T-helper 1 cell treated with Interleukin-12 subunit alpha and Interleukin-12 subunit beta and Interleukin-4 antibody, amounts not matched to agents 30 ng/mL and 1 ng/mL, for 36 hours (primary cell): ENCODE results near the gene SAP30. TPM values are rescaled to one million over a fixed set of nuclear protein-coding genes. Genes with fewer than 3 reads are reported as not detected.

Source experiments
- intact Hi-C: fragments of 100-400 bp; cut with micrococcal nuclease; formaldehyde crosslinking; loops from one replicate; pipeline ENCODE4 v1.15.1; 2024
- total RNA-seq: library from RNA; stranded (reverse); gene quantifications from 2 replicates; pipeline ENCODE4 v1.2.3, GENCODE V29; 2022

SAP30 gene
- total RNA-seq, result 20.1 and 22.5 TPM in 2 replicates

GRCh38 chr4:173370477-173371291, at the start of gene SAP30:
Gene SAP30 (plus strand): TSS chr4:173370954. CDS start chr4:173371183, 229 bp downstream.
- intact Hi-C loops, result loop anchor here (1.0 to 2.0 kb wide), 4 partner anchors 36 to 913 kb away; partner anchors contain the start of genes CEP44, FBXO8, GALNT7 and HMGB2

- intact Hi-C loops, result no loop called here
Measured at GRCh38 chr4:173325007-173325736, 45.6 kb upstream of the SAP30 start.

GRCh38 chr4:173328236-173328901, 42.4 kb upstream of the SAP30 start:
- intact Hi-C loops, result no loop called here

GRCh38 chr4:173330590-173330989, 40.2 kb upstream of the SAP30 start:
- intact Hi-C loops, result no loop called here

- intact Hi-C loops, result loop anchor here (1.0 kb wide), 1 partner anchor 10 kb away; no protein-coding TSS in a partner anchor
Measured at GRCh38 chr4:173332021-173332487, 38.7 kb upstream of the SAP30 start.

GRCh38 chr4:173332963-173333657, 37.6 kb upstream of the SAP30 start:
- intact Hi-C loops, result loop anchor here (1.0 kb wide), 1 partner anchor 11 kb away; no protein-coding TSS in a partner anchor

GRCh38 chr4:173333658-173334084, 37.1 kb upstream of the SAP30 start:
- intact Hi-C loops, result loop anchor here (1.0 kb wide), 7 partner anchors 14 to 950 kb away; partner anchors contain the start of genes CEP44, FBXO8, GALNT7 and SAP30

GRCh38 chr4:173334085-173334890, 36.5 kb upstream of the SAP30 start, which contains the start of gene HMGB2:
Gene HMGB2 (minus strand): TSS chr4:173334358. CDS start chr4:173333649, 709 bp downstream.
- intact Hi-C loops, result loop anchor here (1.0 kb wide), 7 partner anchors 15 to 949 kb away; partner anchors contain the start of genes CEP44, FBXO8, GALNT7 and SAP30

GRCh38 chr4:173334891-173335752, 35.6 kb upstream of the SAP30 start:
- intact Hi-C loops, result loop anchor here (1.0 kb wide), 7 partner anchors 16 to 948 kb away; partner anchors contain the start of genes CEP44, FBXO8, GALNT7 and SAP30

GRCh38 chr4:173337463-173337862, 33.3 kb upstream of the SAP30 start:
- intact Hi-C loops, result no loop called here

GRCh38 chr4:173343832-173344397, 26.8 kb upstream of the SAP30 start:
- intact Hi-C loops, result no loop called here

GRCh38 chr4:173345648-173346047, 25.1 kb upstream of the SAP30 start:
- intact Hi-C loops, result no loop called here

GRCh38 chr4:173346074-173346473, 24.7 kb upstream of the SAP30 start:
- intact Hi-C loops, result no loop called here

GRCh38 chr4:173347467-173347866, 23.3 kb upstream of the SAP30 start:
- intact Hi-C loops, result no loop called here

- intact Hi-C loops, result no loop called here
Measured at GRCh38 chr4:173357939-173358338, 12.8 kb upstream of the SAP30 start.

- intact Hi-C loops, result loop anchor here (2.0 kb wide), 1 partner anchor 42 kb away; no protein-coding TSS in a partner anchor
Measured at GRCh38 chr4:173360587-173361221, 10.1 kb upstream of the SAP30 start.

- intact Hi-C loops, result no loop called here
Measured at GRCh38 chr4:173362666-173363065, 8.1 kb upstream of the SAP30 start.
